Stomach (tissue), 4 donors: ENCODE results near the gene CELF6.

Experiments
- CTCF ChIP-seq, 7 experiments: fragments of 450-650 bp in 4 of 7; fragments of 200-600 bp in 3 of 7; sonication (generic) in 3 of 7; IDR thresholded peaks; one replicate each; pipeline ENCODE4 v1.5.1; 2016 to 2019; ENCODE audit warnings: antibody characterized with exemption in 7 of 7, control low read depth in 2 of 7, mild to moderate bottlenecking in 1 of 7
- POLR2A ChIP-seq, 4 donors: fragments of 450-650 bp; IDR thresholded peaks; one replicate each; pipeline ENCODE4 v1.6.1; 2016; ENCODE audit warnings: antibody characterized with exemption in 4 of 4, control low read depth in 2 of 4, mild to moderate bottlenecking in 1 of 4, moderate library complexity in 1 of 4
- POLR2AphosphoS5 ChIP-seq, 3 donors: sonication (generic); formaldehyde crosslinking; IDR thresholded peaks; one replicate each; pipeline ENCODE4 v1.6.1; 2016; ENCODE audit warnings: antibody characterized with exemption in 3 of 3

DNA sequence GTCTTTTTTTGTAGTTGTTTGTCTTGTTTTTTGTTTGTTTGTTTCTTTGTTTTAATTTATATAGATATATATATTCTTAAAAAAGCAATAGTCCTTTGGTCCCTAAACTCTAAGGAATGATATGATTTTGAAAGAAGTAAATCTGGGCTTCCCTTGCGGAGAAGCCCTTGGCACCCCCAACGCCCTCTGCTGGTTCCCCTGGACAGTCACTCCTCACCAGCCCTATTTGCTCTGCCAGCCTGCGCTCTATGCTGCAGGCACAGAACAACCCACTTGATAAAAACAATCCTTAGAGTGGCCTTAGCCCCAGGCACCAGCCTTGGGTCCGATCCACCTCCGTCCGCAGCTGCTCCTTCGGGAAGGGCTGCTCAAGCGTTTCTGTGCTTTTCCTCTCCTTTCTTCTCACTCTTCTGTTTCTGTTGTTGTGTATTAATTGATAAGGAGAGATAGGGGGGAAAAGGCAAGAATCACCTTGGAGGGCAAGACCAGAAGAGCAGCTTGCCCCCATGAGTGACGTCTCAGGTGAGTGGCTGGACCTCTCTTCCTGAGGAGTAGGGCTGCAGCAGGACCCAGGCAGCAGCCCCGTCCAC, 33.9 kb downstream of the CELF6 start:
- TF ChIP-seq CTCF (IDR thresholded peaks at IDR 0.05): peak in 5 of 7 experiments; percentile 40 to 63 (median 51)
- TF ChIP-seq POLR2A (IDR thresholded peaks at IDR 0.05): no peak
- TF ChIP-seq POLR2AphosphoS5 (IDR thresholded peaks at IDR 0.05): no peak
